Measurements from ENCODE around the gene STK32B. TPM values are rescaled to one million over a fixed set of nuclear protein-coding genes. Genes with fewer than 3 reads are reported as not detected.

STK32B gene
- total and polyA plus RNA-seq, 2 donors (not counting 1 experiment from before 2014, with no cell fraction given) = 0.22 to 0.30 TPM

- no peak overlapping the region for H3K9ac ChIP-seq (ENCODE audit: low read length)
- DNase-seq (no peak), ATAC-seq (ENCODE audit: low read depth) (no peak)
- ChIA-PET POLR2A (no interaction called here), CTCF (no interaction called here)
- intact Hi-C loops (cut with micrococcal nuclease) = no loop called here
- H3K36me3 ChIP-seq (replicated peaks in 1 of 2; ENCODE audit: control extremely low read depth in 1 of 2, control insufficient read depth in 1 of 2, extremely low read depth in 1 of 2, insufficient read depth in 2 of 2, low read length in 1 of 2) = no peaks in the 10 kb centered on the region
- Mint-ChIP-seq H3K4me1 (no peaks in the 10 kb centered on the region), H3K9me3 (ENCODE audit: insufficient read depth) (peaks cover 4% of the 10 kb centered on the region), H3K4me3 (no peak overlapping the region), H3K27ac (no peak overlapping the region), H3K27me3 (peaks cover 4% of the 10 kb centered on the region)
- no peak overlapping the region for H3K4me3 ChIP-seq (ENCODE audit: control extremely low read depth in 1 of 5, extremely low read depth in 1 of 5, insufficient read depth in 1 of 5, low read depth in 2 of 5, low read length in 4 of 5)
- peaks cover 0 to 7% (median 0%) of the 10 kb centered on the region in 3 donors for H3K9me3 ChIP-seq (ENCODE audit: control extremely low read depth in 1 of 3, control insufficient read depth in 2 of 3, insufficient read depth in 1 of 3, low read length in 2 of 3)
- no peak overlapping the region for H3K27ac ChIP-seq (ENCODE audit: low read length in 2 of 2)
- TF ChIP-seq CTCF (IDR thresholded peaks at IDR 0.05) (no peak), EZH2 (IDR thresholded peaks at IDR 0.05; ENCODE audit: borderline replicate concordance, insufficient read depth, low read depth, low read length, poor library complexity, severe bottlenecking) (no peak)
- H3K4me2 ChIP-seq (replicated peaks; ENCODE audit: low read depth, low read length, poor library complexity, severe bottlenecking) = no peak overlapping the region
- no peaks in the 10 kb centered on the region for H3K4me1 ChIP-seq (ENCODE audit: control insufficient read depth in 2 of 2, insufficient read depth in 2 of 2, low read length in 2 of 2)
- H3K27me3 ChIP-seq (replicated peaks in 1 of 4; ENCODE audit: control extremely low read depth in 1 of 4, control insufficient read depth in 3 of 4, insufficient read depth in 4 of 4, low read length in 3 of 4) = no peaks in the 10 kb centered on the region
- WGBS (ENCODE audit: insufficient coverage) = no CpG with 5 or more reads among the region's 1 CpG
- H2AFZ ChIP-seq (ENCODE audit: insufficient read depth, low read depth, low read length, poor library complexity, severe bottlenecking) = no peak overlapping the region
- no peaks in the 10 kb centered on the region for H4K20me1 ChIP-seq (ENCODE audit: control insufficient read depth, insufficient read depth, low read length, poor library complexity, severe bottlenecking)
- H3K79me2 ChIP-seq (ENCODE audit: control insufficient read depth, insufficient read depth, low read length) = no peaks in the 10 kb centered on the region
These were observed 21.7 kb downstream of the STK32B start for GRCh38 chr4:5072948-5073347.

GRCh38 chr4:5078009-5078408, 26.7 kb downstream of the STK32B start:
- Histone ChIP-seq H3K79me2 (ENCODE audit: control insufficient read depth, insufficient read depth, low read length) (no peaks in the 10 kb centered on the region), H3K27ac (ENCODE audit: low read length in 2 of 2) (no peak overlapping the region), H3K4me2 (replicated peaks; ENCODE audit: low read depth, low read length, poor library complexity, severe bottlenecking) (no peak overlapping the region), H3K9me3 (ENCODE audit: control extremely low read depth in 1 of 3, control insufficient read depth in 2 of 3, insufficient read depth in 1 of 3, low read length in 2 of 3) (peaks cover 2 to 4% (median 3%) of the 10 kb centered on the region in 3 donors), H3K36me3 (replicated peaks in 1 of 2; ENCODE audit: control extremely low read depth in 1 of 2, control insufficient read depth in 1 of 2, extremely low read depth in 1 of 2, insufficient read depth in 2 of 2, low read length in 1 of 2) (no peaks in the 10 kb centered on the region), H3K4me3 (ENCODE audit: control extremely low read depth in 1 of 5, extremely low read depth in 1 of 5, insufficient read depth in 1 of 5, low read depth in 2 of 5, low read length in 4 of 5) (no peak overlapping the region), H3K27me3 (replicated peaks in 1 of 4; ENCODE audit: control extremely low read depth in 1 of 4, control insufficient read depth in 3 of 4, insufficient read depth in 4 of 4, low read length in 3 of 4) (no peaks in the 10 kb centered on the region), H3K4me1 (ENCODE audit: control insufficient read depth in 2 of 2, insufficient read depth in 2 of 2, low read length in 2 of 2) (no peaks in the 10 kb centered on the region), H3K9ac (ENCODE audit: low read length) (no peak overlapping the region), H2AFZ (ENCODE audit: insufficient read depth, low read depth, low read length, poor library complexity, severe bottlenecking) (no peak overlapping the region), H4K20me1 (ENCODE audit: control insufficient read depth, insufficient read depth, low read length, poor library complexity, severe bottlenecking) (no peaks in the 10 kb centered on the region)
- Mint-ChIP-seq H3K4me3 (no peak overlapping the region), H3K27me3 (peaks cover 4% of the 10 kb centered on the region), H3K9me3 (ENCODE audit: insufficient read depth) (peaks cover 3% of the 10 kb centered on the region), H3K27ac (no peak overlapping the region), H3K4me1 (no peaks in the 10 kb centered on the region)
- ChIA-PET CTCF (no interaction called here), POLR2A (no interaction called here)
- DNase-seq (no peak), ATAC-seq (ENCODE audit: low read depth) (no peak)
- TF ChIP-seq EZH2 (IDR thresholded peaks at IDR 0.05; ENCODE audit: borderline replicate concordance, insufficient read depth, low read depth, low read length, poor library complexity, severe bottlenecking) = no peak
- TF ChIP-seq CTCF (IDR thresholded peaks at IDR 0.05) = no peak
- WGBS (ENCODE audit: insufficient coverage) = 100% methylated on average over 2 of the region's 3 CpGs
- intact Hi-C loops (cut with micrococcal nuclease) = no loop called here
